OCI-LY7 (cell line): ENCODE results near the gene DARS1. TPM values are rescaled to one million over a fixed set of nuclear protein-coding genes. Genes with fewer than 3 reads are reported as not detected.

Experiments used
- BruUV-seq: library from RNA; stranded (reverse); fragments of 400-500 nt; replicated peaks from 2 replicates; lab custom pipeline; 2021; lab: Mats Ljungman, UMichigan
- CTCF ChIA-PET: fragments of 300-600 bp; sonication (Branson Sonifier 250); formaldehyde crosslinking; loops from one replicate; lab custom pipeline; 2022; ENCODE audit warnings: antibody characterized with exemption; ENCODE audit not compliant: unreplicated experiment; lab: Charles Lee
- POLR2A ChIA-PET: fragments of 300-600 bp; sonication (Branson Sonifier 250); formaldehyde crosslinking; loops from one replicate; lab custom pipeline; 2022; ENCODE audit warnings: antibody characterized with exemption; lab: Charles Lee
- DNase-seq: peaks from one replicate; pipeline ENCODE4 v3.0.0-alpha.2; 2015; ENCODE audit warnings: low spot score
- H2AFZ ChIP-seq: fragments of 200-600 bp; sonication (generic), shearing (Covaris generic); 2 replicates; pipeline ENCODE4 v1.6.1; 2014; ENCODE audit warnings: mild to moderate bottlenecking, antibody characterized with exemption, low read length, moderate library complexity
- H3K27ac ChIP-seq: fragments of 200-600 bp; sonication (generic); 2 replicates; pipeline ENCODE4 v1.5.1; 2014; ENCODE audit warnings: mixed run types, low read depth, mild to moderate bottlenecking, moderate library complexity, low read length, inconsistent platforms; ENCODE audit not compliant: poor library complexity, severe bottlenecking
- H3K36me3 ChIP-seq: fragments of 200-600 bp; sonication (generic); 2 replicates; pipeline ENCODE4 v1.6.1; 2014; ENCODE audit warnings: mild to moderate bottlenecking, antibody characterized with exemption, low read length, moderate library complexity, mixed read lengths; ENCODE audit not compliant: insufficient read depth
- H3K4me1 ChIP-seq: fragments of 200-600 bp; sonication (generic); 2 replicates; pipeline ENCODE4 v1.5.1; 2014; ENCODE audit warnings: mild to moderate bottlenecking, low read length; ENCODE audit not compliant: insufficient read depth, poor library complexity, severe bottlenecking
- H3K4me2 ChIP-seq: fragments of 200-600 bp; sonication (generic); 2 replicates; pipeline ENCODE4 v1.6.1; 2014; ENCODE audit warnings: mild to moderate bottlenecking, low read length
- H3K4me3 ChIP-seq: fragments of 200-600 bp; sonication (generic); 2 replicates; pipeline ENCODE4 v1.5.1; 2014; ENCODE audit warnings: mild to moderate bottlenecking, low read depth, low read length; ENCODE audit not compliant: poor library complexity, severe bottlenecking
- H3K79me2 ChIP-seq: fragments of 200-600 bp; sonication (generic); 2 replicates; pipeline ENCODE4 v1.6.1; 2016; ENCODE audit warnings: low read depth, mild to moderate bottlenecking, low read length, moderate library complexity, mixed read lengths; ENCODE audit not compliant: insufficient read depth
- H3K9me2 ChIP-seq: fragments of 200-600 bp; sonication (generic); 2 replicates; pipeline ENCODE4 v1.6.1; 2016; ENCODE audit warnings: mild to moderate bottlenecking, low read length, mixed read lengths; ENCODE audit not compliant: insufficient read depth
- H3K9me3 ChIP-seq: fragments of 200-600 bp; sonication (generic); 2 replicates; pipeline ENCODE4 v1.6.1; 2014; ENCODE audit warnings: mild to moderate bottlenecking, mixed run types, low read length, mixed read lengths
- H4K20me1 ChIP-seq: fragments of 200-600 bp; sonication (generic); 2 replicates; pipeline ENCODE4 v1.6.1; 2014; ENCODE audit warnings: mild to moderate bottlenecking, antibody characterized with exemption, low read length, moderate library complexity, mixed read lengths; ENCODE audit not compliant: insufficient read depth
- CTCF ChIP-seq: fragments of 200-600 bp; sonication (generic); conservative IDR thresholded peaks from 2 replicates; pipeline ENCODE4 v1.5.1; 2014; ENCODE audit warnings: mild to moderate bottlenecking, antibody characterized with exemption, low read length, moderate library complexity, mixed read lengths
- EZH2phosphoT487 ChIP-seq: fragments of 200-600 bp; sonication (generic); IDR thresholded peaks from 2 replicates; pipeline ENCODE4 v1.6.1; 2018; ENCODE audit warnings: low read depth, borderline replicate concordance, mild to moderate bottlenecking, mixed run types, antibody characterized with exemption, low read length, moderate library complexity, mixed read lengths
- intact Hi-C: fragments of 100-400 bp; cut with micrococcal nuclease; formaldehyde crosslinking; loops from one replicate; pipeline ENCODE4 v1.10.0; 2022; ENCODE audit not compliant: unreplicated experiment
- total RNA-seq, 2 experiments: library from RNA; depleted of rRNA in 1 of 2; stranded (reverse); fragments of >200 nt in 1 of 2; shearing (Covaris generic) in 1 of 2; gene quantifications; 2 replicates each; pipeline ENCODE4 v1.2.3, GENCODE V29; 2014 to 2022

The DARS1 gene
- total RNA-seq, 2 experiments from 2014 or later, result 90.5 to 140 TPM

- intact Hi-C loops, result no loop called here
- POLR2A ChIA-PET, result interaction anchor here (0.6 kb wide), 1 partner anchor 415 kb away, joined by 3 read pairs; no protein-coding TSS in a partner anchor
- Histone ChIP-seq H3K79me2 (no peaks in the 10 kb centered on the region), H3K27ac (no peak overlapping the region), H3K36me3 (peaks cover 59% of the 10 kb centered on the region), H3K4me3 (no peak overlapping the region), H2AFZ (no peak overlapping the region), H3K4me1 (no peaks in the 10 kb centered on the region), H3K9me2 (no peaks in the 10 kb centered on the region), H3K4me2 (no peak overlapping the region), H4K20me1 (no peaks in the 10 kb centered on the region), H3K9me3 (no peaks in the 10 kb centered on the region)
- DNase-seq, result no peak
- BruUV-seq, result no TSS peak
- CTCF ChIA-PET, result no interaction called here
- TF ChIP-seq EZH2phosphoT487 (no peak), CTCF (no peak)
Observed at GRCh38 chr2:135904341-135904989, 81.0 kb downstream of the DARS1 start.

GRCh38 chr2:135903650-135904049 is 81.8 kb downstream of the DARS1 start:
- POLR2A ChIA-PET, result interaction anchor here (0.7 kb wide), 1 partner anchor 35 kb away, joined by 3 read pairs; no protein-coding TSS in a partner anchor
- no peaks in the 10 kb centered on the region for H4K20me1 ChIP-seq
- no peak overlapping the region for H3K4me3 ChIP-seq
- H2AFZ ChIP-seq, result no peak overlapping the region
- H3K9me2 ChIP-seq, result no peaks in the 10 kb centered on the region
- H3K9me3 ChIP-seq, result no peaks in the 10 kb centered on the region
- H3K79me2 ChIP-seq, result no peaks in the 10 kb centered on the region
- no peak overlapping the region for H3K27ac ChIP-seq
- no peak for DNase-seq
- BruUV-seq, result no TSS peak
- intact Hi-C loops, result no loop called here
- peaks cover 52% of the 10 kb centered on the region for H3K36me3 ChIP-seq
- H3K4me1 ChIP-seq, result no peaks in the 10 kb centered on the region
- H3K4me2 ChIP-seq, result no peak overlapping the region
- CTCF ChIA-PET, result interaction anchor here (0.6 kb wide), 1 partner anchor 15 kb away, joined by 3 read pairs; no protein-coding TSS in a partner anchor
- TF ChIP-seq EZH2phosphoT487 (no peak), CTCF (no peak)

GRCh38 chr2:135899567-135899966 is 85.9 kb downstream of the DARS1 start:
- intact Hi-C loops, result no loop called here
- Histone ChIP-seq H3K79me2 (no peaks in the 10 kb centered on the region), H3K9me2 (no peaks in the 10 kb centered on the region), H3K36me3 (peaks cover 20% of the 10 kb centered on the region; the same call in 1 of the 2 replicates), H3K4me2 (no peak overlapping the region), H3K4me3 (no peak overlapping the region), H4K20me1 (no peaks in the 10 kb centered on the region), H3K27ac (no peak overlapping the region), H2AFZ (no peak overlapping the region), H3K4me1 (no peaks in the 10 kb centered on the region), H3K9me3 (no peaks in the 10 kb centered on the region)
- no TSS peak for BruUV-seq
- TF ChIP-seq EZH2phosphoT487, result no peak
- no peak for TF ChIP-seq CTCF
- DNase-seq, result no peak
- ChIA-PET CTCF (no interaction called here), POLR2A (no interaction called here)
